ENCODE data around the gene PRLHR.
A peak's percentile ranks its signal among the peaks of the same experiment; 100 is the strongest.

PRLHR gene
- long read RNA-seq, result 0 reads

DNA sequence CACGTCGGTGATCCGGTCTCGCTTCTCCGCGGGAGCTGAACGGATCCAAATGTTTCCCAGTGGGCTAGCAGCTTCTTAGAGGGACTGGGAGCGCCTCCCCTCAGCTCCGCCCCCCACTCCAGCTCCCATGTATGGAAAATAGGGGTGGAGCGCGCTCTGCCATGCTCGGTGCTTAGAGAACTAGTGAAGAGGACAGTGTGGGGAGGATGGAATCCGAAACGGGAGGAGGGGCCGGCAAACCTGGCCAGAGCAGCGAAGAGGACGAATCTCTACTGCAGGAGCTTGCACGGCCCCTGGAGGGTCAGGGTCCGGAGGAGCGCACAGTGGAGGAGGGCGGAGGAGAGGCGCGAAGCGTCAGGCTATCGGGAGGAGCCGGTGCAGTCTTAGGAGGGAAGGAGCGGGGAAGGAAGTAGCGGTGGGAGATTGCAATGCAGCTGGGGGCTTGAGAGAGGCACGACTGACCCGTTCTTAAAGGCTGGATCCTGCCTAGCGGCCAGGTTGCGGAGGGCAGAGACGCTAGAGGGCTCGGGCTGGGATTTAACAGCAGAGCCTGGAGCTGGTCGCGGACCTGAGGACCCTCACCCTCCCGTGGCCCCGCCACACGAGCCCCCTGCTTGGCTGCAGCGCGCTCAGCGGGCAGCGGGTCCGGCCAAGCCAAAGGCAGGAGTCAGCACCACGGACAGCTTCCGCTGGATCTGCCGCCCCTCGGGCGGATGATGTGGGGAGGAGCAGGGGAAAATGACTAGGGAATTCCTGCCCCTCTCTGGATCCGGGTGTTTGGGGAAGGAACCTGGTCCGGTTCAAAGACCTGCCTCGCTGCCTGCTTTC lies at the start of gene PRLHR:
TSS of gene PRLHR (minus strand) at position 51 of the 828 bp plus-strand sequence. CDS start 404 bp downstream, outside the sequence.
- TF ChIP-seq SPI1 (IDR thresholded peaks at IDR 0.05; ENCODE audit: borderline replicate concordance, low read depth), result no peak
- TF ChIP-seq, protein P1, sequence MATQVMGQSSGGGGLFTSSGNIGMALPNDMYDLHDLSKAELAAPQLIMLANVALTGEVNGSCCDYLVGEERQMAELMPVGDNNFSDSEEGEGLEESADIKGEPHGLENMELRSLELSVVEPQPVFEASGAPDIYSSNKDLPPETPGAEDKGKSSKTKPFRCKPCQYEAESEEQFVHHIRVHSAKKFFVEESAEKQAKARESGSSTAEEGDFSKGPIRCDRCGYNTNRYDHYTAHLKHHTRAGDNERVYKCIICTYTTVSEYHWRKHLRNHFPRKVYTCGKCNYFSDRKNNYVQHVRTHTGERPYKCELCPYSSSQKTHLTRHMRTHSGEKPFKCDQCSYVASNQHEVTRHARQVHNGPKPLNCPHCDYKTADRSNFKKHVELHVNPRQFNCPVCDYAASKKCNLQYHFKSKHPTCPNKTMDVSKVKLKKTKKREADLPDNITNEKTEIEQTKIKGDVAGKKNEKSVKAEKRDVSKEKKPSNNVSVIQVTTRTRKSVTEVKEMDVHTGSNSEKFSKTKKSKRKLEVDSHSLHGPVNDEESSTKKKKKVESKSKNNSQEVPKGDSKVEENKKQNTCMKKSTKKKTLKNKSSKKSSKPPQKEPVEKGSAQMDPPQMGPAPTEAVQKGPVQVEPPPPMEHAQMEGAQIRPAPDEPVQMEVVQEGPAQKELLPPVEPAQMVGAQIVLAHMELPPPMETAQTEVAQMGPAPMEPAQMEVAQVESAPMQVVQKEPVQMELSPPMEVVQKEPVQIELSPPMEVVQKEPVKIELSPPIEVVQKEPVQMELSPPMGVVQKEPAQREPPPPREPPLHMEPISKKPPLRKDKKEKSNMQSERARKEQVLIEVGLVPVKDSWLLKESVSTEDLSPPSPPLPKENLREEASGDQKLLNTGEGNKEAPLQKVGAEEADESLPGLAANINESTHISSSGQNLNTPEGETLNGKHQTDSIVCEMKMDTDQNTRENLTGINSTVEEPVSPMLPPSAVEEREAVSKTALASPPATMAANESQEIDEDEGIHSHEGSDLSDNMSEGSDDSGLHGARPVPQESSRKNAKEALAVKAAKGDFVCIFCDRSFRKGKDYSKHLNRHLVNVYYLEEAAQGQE (IDR thresholded peaks at IDR 0.05; ENCODE audit: insufficient replicate concordance, low read depth), result peak; percentile 94
- no peak for TF ChIP-seq GABPA (IDR thresholded peaks at IDR 0.05; ENCODE audit: low read depth)

DNA sequence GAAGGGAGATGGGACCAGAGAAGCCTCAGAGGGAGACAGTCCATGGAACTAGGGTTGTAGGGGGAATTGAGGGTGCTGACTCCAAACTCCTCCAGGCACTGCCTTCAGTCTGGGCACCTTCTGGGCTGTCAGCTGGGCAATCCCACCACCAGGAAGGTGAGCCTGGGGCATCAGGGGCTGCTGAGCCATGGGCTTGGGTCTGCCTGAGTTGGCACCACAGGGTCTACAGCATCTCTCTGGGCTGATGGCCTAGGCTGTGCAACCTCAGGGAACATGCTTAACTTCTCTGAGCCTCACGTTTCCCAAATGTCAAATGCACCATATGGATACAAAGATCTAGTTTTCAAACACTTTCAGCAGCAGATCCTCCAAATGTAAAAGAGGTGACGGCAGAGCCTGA lies 46.8 kb upstream of the PRLHR start:
- H3K27me3 ChIP-seq (ENCODE audit: insufficient read depth, poor library complexity, severe bottlenecking), result peaks cover 2% of the 10 kb centered on the region
- H3K4me3 ChIP-seq (replicated peaks; ENCODE audit: insufficient read depth, low read length), result no peak overlapping the region
- no peak overlapping the region for H3K27ac ChIP-seq (replicated peaks)
- DNase-seq (ENCODE audit: low read depth in 1 of 2, low spot score in 1 of 2), result no peak
- no peak for TF ChIP-seq SPI1 (IDR thresholded peaks at IDR 0.05; ENCODE audit: borderline replicate concordance, low read depth)
- TF ChIP-seq POLR2AphosphoS5 (IDR thresholded peaks at IDR 0.05; ENCODE audit: low read depth), result no peak
- TF ChIP-seq GABPA (IDR thresholded peaks at IDR 0.05; ENCODE audit: low read depth), result no peak
- TF ChIP-seq, protein P2, sequence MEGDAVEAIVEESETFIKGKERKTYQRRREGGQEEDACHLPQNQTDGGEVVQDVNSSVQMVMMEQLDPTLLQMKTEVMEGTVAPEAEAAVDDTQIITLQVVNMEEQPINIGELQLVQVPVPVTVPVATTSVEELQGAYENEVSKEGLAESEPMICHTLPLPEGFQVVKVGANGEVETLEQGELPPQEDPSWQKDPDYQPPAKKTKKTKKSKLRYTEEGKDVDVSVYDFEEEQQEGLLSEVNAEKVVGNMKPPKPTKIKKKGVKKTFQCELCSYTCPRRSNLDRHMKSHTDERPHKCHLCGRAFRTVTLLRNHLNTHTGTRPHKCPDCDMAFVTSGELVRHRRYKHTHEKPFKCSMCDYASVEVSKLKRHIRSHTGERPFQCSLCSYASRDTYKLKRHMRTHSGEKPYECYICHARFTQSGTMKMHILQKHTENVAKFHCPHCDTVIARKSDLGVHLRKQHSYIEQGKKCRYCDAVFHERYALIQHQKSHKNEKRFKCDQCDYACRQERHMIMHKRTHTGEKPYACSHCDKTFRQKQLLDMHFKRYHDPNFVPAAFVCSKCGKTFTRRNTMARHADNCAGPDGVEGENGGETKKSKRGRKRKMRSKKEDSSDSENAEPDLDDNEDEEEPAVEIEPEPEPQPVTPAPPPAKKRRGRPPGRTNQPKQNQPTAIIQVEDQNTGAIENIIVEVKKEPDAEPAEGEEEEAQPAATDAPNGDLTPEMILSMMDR (IDR thresholded peaks at IDR 0.05; ENCODE audit: insufficient read depth, low read length), result no peak
- TF ChIP-seq, protein P1 (IDR thresholded peaks at IDR 0.05; ENCODE audit: insufficient replicate concordance, low read depth), result no peak

More for the DNA sequence above, at the start of gene PRLHR:
- Histone ChIP-seq H3K4me3 (replicated peaks; ENCODE audit: insufficient read depth, low read length) (no peak within 1 kb of the TSS), H3K27ac (replicated peaks) (no peak within 1 kb of the TSS), H3K27me3 (ENCODE audit: insufficient read depth, poor library complexity, severe bottlenecking) (peaks cover 22% of the 10 kb centered on the region)
- no peak for DNase-seq (ENCODE audit: low read depth in 1 of 2, low spot score in 1 of 2)

DNA sequence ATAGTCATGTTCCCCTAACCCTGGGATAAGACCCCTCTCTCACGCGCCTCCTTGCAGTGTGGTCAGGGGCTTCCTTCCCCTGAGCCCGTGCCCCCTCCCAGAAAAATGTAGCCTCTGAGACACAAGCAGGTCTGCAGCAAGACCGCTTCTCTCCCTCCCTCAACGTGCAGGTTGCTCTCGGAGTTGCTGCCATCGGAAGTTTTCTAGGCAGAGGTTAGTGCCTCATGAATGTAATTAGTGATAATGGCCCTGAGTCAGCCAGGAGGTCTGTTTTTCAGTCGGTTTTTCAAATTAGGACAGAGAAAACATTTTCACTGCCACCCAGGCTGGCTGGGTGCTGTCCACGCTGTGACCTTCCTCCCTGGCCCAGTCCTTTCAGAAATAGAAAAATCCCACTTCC lies 43.2 kb upstream of the PRLHR start:
- Histone ChIP-seq H3K27ac (replicated peaks) (no peak overlapping the region), H3K27me3 (ENCODE audit: insufficient read depth, poor library complexity, severe bottlenecking) (peaks cover 3% of the 10 kb centered on the region), H3K4me3 (replicated peaks; ENCODE audit: insufficient read depth, low read length) (no peak overlapping the region)
- TF ChIP-seq POLR2AphosphoS5 (IDR thresholded peaks at IDR 0.05; ENCODE audit: low read depth) (no peak), GABPA (IDR thresholded peaks at IDR 0.05; ENCODE audit: low read depth) (no peak), SPI1 (IDR thresholded peaks at IDR 0.05; ENCODE audit: borderline replicate concordance, low read depth) (no peak)
- TF ChIP-seq, protein P1 (IDR thresholded peaks at IDR 0.05; ENCODE audit: insufficient replicate concordance, low read depth), result no peak
- TF ChIP-seq, protein P2 (IDR thresholded peaks at IDR 0.05; ENCODE audit: insufficient read depth, low read length), result no peak
- DNase-seq (ENCODE audit: low read depth in 1 of 2, low spot score in 1 of 2), result no peak
